GM19023 (cell line): ENCODE measurements around the gene LOXL1.

Source experiments
- ATAC-seq: cut with Tn5 transposase; IDR thresholded peaks from one replicate; pipeline ENCODE4 v1.9.1; 2021; ENCODE audit warnings: mild to moderate bottlenecking, moderate library complexity; ENCODE audit not compliant: unreplicated experiment

LOXL1 gene

DNA sequence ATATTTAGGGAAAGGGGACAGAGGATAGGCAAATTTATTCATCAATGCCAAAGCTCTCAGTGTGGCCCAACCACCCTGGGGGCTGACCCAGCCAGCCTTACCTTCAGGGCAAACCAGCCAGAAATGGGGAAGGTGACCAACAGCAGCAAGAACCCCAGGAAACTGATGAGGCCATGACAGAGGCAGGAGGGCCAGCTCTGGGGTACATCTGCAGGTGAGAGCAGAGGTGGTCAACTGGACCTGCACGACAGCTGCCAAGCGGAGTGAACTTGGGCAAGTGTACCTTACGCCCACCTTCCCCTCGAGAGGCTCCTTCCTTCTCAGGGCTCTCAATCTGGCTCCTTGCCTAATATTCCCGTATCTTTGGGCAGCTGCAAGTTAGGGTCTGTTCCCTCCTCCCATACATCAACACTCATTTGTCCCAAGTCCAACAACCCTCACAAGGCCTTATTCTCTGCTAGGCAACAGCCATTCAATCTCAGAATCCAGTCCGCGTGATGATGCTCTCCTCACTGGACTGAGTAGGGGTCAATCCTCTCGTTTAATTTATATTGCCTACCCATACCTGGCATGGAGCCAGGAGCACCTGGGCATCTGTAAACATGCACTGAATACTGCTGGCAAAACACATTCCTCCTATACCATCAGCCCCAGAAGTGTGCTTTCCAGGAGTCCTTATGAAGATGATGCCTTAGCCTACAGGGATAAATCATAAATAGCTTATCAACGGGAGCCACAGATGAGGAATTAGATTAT, 64.2 kb downstream of the LOXL1 start:
- no peak for ATAC-seq

DNA sequence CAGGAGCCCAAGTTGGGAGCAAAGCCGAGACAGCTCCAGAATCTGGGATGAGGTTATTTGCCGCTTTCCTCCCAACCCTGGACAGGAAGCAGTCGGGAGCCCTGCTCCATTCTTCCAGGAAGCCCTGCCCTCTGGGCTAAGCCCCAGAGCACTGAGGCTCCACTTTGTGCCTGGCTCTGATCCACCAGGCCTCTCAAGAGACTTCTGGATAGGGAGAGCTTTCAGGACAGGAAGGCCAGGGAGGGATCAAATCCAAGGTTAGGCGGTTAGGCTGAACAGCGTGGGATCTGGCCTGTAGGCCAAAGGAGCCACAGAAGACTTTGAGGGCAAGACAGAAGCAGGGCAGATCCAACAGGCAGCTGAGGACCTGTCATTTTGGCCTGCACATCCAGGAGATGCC, 65.0 kb downstream of the LOXL1 start:
- no peak for ATAC-seq

GRCh38 chr15:73991726-73992593, 65.7 kb downstream of the LOXL1 start, which contains the start of gene STOML1:
Gene STOML1 (minus strand): TSS chr15:73992295. CDS start chr15:73992223, 72 bp downstream.
- peak; percentile 70 for ATAC-seq

DNA sequence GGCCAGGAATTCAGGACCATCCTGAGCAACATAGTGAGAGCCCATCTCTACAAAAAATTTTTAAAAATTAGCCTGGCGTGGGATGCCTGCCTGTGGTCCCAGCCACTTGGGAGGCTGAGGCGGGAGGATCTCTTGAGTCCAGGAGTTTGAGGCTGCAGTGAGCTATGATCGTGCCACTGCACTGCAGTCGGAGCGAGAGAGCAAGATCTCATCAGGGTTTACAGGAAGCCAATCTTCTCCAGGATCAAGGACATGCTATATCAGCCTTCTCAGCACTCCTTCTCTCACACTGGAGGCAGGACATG, 66.3 kb downstream of the LOXL1 start:
- no peak for ATAC-seq

GRCh38 chr15:73993211-73993994, 67.1 kb downstream of the LOXL1 start:
- ATAC-seq, result no peak

- peak; percentile 72 for ATAC-seq
These were observed 68.2 kb downstream of the LOXL1 start, which contains the start of gene PML for GRCh38 chr15:73994413-73994883. Gene PML (plus strand): TSS chr15:73994716. CDS start chr15:73994813, 97 bp downstream.

GRCh38 chr15:73994912-73995622, 68.8 kb downstream of the LOXL1 start:
- no peak for ATAC-seq

- no peak for ATAC-seq
These were observed 70.0 kb downstream of the LOXL1 start for GRCh38 chr15:73996267-73996666.

GRCh38 chr15:73996939-73997338, 70.7 kb downstream of the LOXL1 start:
- ATAC-seq, result no peak

- ATAC-seq, result no peak
These were observed 71.7 kb downstream of the LOXL1 start for GRCh38 chr15:73997986-73998385.
